ENCODE measurements around the gene ABCC2.
A peak's percentile ranks its signal among the peaks of the same experiment; 100 is the strongest.

The ABCC2 gene

GRCh38 chr10:99775850-99776249, 6.6 kb upstream of the ABCC2 start:
- no peak for DNase-seq

DNA sequence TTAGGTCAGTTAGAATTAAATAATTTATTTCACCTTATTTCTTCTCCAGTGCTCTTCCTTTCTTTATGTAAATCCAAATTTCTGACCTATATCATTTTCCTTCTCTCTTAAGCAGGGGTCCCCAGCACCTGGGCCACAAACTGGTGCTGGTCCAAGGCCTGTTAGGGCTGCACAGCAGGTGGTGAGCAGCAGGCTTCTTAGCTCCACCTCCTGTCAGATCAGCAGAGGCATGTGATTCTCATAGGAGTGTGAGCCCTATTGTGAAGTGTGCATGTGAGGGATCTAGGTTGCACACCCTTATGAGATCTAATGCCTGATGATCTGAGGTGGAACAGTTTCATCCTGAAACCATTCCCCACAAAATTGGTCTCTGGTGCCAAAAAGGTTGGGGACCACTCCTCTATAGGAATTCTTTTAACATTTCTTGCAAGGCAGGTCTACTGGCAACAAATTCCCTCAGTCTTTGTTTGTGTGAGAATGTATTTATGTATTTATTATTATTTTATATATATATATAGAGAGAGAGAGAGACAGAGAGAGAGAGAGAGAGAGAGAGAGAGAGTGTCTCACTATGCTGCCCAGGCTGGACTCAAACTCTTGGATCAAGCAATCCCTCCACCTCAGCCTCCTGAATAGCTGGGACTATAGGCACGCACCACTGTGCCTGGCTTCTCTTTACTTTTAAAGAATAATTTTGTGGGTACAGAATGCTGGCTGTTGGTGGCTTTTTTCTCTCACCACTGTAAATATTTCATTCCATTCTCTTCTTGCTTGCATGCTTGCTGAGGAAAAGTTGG, 4.3 kb upstream of the ABCC2 start:
- peak; percentile 44 for DNase-seq

DNA sequence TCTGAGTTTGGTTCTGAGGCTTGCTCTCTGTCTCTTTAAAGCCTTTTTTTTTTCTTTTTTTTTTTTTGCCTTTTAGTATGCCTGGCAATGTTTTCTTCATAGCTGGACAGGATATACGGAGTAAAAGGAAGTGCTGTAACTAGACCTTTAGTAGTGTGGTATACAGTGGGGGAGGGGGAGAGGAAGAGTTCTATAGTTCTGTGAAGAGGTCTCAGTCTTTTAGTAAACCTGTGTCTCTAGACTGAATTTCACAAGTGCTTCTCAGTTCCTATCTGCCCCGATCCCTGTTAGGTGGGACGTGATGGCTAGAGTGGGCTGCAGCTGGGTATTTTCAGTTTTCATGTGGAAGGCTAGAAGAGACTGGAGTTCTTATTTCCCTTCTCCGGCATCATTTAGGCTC, 3.1 kb upstream of the ABCC2 start:
- DNase-seq = no peak

DNA sequence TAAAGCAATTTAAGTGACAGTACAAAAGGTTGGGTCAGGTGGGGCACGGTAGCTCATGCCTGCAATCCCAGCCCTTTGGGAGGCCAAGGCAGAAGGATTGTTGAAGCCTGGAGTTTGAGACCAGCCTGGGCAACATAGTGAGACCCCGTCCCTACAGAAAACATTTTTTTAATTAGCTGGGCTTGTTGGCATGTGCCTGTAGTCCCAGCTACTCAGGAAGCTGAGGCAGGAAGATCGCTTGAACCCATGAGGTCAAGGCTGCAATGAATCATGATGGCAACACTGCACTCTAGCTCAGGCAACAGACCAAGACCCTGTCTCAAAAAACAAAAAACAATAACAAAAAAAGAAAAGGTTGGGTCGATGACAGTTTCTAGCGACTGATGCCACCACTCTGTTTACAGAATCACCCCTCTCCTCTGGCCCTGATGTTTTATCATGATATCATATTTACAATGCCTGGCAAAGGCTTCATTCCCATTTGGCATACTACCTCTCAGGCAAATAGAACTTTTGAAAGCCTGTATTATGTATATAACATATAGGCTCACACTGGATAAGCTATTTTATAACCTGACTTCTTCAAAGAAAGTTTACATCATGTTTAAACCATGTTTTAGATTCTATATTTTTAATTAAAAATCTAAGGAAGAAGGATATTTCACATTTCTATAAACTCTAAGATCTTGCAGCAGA, 558 bp upstream of the ABCC2 start:
- no peak for DNase-seq

DNA sequence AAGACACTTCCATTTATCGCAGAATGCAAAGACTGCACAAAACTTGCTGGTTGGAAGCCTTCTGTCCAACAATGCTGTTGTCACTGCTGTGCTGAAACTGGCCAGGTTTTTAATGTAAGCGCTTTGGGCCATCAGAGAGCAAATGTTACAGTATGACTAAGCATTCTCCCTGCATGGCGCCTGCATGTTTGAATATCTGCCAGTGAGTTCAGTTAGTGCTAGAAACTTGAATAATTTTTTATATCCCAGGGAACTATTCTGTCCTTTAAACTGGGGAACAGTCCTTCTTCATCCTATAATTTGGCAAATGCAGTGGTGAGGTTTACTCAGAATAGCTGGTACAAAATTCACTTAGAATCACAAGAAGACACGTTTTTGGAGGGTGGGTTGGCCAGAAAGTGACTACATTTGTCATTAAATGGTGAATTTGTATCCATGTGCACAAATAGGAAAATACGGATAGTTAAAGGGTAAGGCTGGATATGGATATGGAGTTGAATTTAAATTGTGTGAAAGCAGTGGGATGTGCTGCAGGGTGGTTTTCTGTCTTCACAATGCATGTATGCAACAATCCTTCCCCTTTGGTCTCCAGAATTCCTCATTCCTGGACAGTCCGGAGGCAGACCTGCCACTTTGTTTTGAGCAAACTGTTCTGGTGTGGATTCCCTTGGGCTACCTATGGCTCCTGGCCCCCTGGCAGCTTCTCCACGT, 1.7 kb downstream of the ABCC2 start:
- no peak for DNase-seq

DNA sequence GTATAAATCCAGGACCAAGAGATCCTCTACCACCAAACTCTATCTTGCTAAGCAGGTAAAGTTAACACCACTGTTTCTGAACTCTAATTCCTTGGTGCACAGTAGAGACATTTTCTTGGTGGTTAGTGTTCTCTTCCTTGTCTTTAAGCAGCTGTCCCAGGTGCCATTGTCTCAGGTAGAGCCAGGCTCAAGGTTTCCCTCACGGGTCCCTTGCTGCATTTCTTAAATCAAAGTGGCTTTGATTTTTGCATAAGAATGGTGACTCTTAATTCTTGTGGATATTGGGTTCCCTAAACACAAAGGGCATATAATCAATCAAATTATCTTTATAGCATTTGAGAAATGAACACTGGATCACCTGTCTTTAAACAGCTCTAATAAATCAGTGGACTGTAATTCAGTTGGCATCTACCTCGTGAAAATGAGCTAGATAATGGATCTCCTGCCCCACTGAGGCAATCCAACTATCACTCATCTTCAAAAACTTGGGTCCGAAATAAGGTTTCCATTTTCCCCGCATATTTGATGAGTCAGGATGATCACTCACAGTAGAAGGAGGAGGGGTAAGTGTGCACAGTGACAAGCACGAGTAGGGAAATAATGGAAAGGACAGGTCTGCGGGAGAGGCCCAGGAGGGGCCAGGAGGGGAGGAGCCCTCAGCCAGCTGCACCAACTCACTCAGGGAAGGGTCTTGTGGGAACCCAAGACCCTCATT, 2.4 kb downstream of the ABCC2 start:
- DNase-seq = no peak

GRCh38 chr10:99785646-99786045, 3.2 kb downstream of the ABCC2 start:
- no peak for DNase-seq

DNA sequence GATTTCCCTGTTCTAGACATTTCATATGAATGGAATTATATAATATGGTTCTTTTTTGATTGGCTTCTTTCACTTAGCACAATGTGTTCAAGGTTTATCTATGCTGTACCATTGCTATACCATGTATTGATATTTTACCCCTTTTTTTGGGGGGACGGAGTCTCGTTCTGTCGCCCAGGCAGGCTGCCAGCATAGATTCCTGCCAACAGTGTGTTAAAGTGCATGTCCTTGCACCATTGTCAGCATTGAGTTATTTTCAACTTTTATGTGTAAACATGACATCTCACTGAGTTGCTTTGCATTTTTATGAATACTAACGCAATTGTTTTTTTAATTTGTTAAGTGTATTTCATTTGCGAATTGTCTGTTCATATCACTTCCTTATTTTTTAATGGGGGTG, 4.9 kb downstream of the ABCC2 start:
- no peak for DNase-seq

GRCh38 chr10:99787782-99788445, 5.5 kb downstream of the ABCC2 start:
- no peak for DNase-seq

DNA sequence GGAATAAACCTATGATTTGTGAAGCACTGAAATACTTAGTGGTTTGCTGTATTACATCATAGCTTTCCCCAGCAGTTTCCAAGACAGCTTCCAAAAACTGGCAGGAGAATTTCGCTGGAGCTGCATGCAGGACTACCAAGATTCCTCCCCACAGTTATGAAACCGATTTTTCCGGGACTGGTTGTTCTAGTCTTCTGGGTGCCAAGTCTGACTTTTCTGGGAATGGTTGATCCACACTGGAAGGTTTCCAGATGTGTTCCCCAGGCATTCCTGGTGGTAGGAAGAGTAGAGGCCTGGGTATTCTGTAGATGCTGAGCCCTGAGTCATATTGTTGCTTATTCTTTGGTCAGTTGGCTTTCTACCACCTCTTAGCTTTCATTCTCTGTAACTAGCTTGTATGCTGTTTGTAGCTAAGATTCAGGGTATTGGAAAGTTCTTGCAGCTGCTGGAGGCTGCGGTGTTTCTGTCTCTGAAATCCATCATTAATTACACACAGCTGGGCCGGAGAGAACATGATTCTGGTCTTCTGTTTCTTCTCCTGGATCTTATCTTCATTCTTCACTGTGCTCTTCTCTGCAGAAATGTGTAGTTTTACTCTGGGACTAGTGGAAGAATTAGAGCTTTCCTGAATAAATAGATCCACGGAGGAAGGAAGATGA, 6.3 kb downstream of the ABCC2 start:
- no peak for DNase-seq

DNA sequence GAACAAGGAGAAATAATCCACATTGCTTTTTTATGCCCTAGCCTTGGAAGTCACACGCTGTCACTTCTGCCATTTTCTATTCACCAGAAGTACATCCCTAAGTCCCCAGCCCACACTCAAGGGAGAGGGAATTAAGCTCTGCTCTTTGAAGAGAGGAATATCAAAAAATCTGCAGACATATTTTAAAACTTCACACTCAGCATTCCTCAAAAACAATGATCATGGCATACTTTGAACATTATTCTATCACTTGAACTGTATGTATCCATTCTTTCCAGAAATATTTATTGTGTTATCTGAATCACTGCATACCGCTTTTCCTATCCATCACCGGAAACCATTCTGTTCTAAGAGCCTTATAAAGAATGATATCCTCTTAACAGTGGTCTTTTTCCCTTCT, 9.4 kb downstream of the ABCC2 start:
- DNase-seq = no peak

DNA sequence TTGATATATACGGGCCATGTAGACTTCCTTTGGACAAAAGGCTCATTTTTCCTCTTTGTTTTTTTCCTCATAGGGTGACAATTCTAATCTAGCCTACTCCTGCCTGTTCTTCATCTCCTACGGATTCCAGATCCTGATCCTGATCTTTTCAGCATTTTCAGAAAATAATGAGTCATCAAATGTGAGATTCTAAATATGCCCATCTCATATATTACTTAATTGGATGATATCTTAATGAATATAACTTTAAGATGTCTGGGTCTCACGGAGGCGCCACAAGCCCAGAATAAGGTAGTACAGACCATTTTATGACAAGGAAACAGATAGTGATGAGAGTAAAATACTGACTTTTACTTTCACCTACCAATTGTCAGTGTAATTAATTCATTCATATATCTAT, 11.4 kb downstream of the ABCC2 start:
- DNase-seq = no peak

DNA sequence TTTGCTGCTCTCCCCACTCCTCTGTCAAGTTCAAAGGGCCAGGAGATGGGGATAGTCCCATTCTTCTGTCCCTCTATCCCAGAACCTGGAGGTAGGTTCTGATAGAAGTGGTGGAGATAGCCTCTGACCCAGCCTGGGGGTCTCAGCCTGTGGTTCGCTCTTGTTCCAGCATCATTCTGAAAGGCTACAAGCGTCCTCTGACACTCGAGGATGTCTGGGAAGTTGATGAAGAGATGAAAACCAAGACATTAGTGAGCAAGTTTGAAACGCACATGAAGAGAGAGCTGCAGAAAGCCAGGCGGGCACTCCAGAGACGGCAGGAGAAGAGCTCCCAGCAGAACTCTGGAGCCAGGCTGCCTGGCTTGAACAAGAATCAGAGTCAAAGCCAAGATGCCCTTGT, 14.5 kb downstream of the ABCC2 start:
- DNase-seq = no peak

GRCh38 chr10:99798031-99798430, 15.6 kb downstream of the ABCC2 start:
- no peak for DNase-seq

DNA sequence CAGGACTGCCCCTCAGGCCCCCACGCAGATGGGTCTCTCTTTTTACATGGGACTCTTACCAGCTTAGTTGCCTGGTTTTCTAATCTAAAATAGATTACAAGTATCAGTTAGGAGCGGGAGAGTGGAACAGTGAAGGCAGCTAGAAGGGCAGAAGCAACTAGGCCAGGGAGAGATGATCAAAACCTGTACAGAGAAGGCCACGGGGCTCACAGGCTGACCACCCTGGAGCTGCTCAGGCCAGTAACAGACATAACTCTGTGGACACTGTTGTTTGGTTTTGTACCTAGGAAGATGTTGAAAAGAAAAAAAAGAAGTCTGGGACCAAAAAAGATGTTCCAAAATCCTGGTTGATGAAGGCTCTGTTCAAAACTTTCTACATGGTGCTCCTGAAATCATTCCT, 16.5 kb downstream of the ABCC2 start:
- DNase-seq = no peak

GRCh38 chr10:99799613-99800012, 17.2 kb downstream of the ABCC2 start:
- DNase-seq = peak; percentile 4

DNA sequence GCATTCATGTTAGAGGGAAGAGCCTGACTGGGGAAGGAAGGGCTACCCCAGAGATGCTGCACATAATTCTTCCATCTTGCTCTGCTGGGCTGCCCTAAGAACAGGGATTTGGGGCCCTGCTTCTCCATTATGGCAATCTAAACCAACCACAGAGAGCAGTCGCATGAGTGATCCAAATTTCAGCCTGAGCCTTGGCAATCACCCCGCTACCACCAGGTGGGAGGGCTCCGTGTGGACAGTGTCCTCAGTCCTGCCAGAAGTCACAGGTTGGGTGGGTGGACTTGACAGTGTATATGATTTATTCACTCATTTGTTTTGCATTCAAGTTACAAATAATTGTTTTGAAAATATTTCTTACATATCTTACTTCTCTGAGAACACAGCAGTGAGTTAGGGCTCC, 22.0 kb downstream of the ABCC2 start:
- no peak for DNase-seq

- no peak for DNase-seq
Observed at GRCh38 chr10:99805190-99805589, 22.8 kb downstream of the ABCC2 start.

GRCh38 chr10:99806091-99806490, 23.7 kb downstream of the ABCC2 start:
- DNase-seq = no peak

DNA sequence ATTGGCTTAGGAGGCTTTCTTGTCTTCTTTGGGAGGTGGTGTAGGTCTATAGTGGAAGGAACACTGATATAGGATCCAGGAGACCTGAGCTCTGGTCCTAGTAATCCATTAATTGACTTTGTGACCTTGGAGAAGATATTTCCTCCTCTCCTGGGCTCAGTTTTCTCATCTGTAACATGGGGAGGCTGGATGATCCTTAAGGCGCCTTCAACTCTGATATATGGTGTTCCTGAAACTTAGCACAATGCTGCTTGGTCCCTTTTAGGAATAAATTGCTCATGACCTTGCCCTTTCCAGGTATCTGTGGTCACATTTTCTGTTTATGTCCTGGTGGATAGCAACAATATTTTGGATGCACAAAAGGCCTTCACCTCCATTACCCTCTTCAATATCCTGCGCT, 25.3 kb downstream of the ABCC2 start:
- DNase-seq = no peak

GRCh38 chr10:99808270-99808669, 25.8 kb downstream of the ABCC2 start:
- no peak for DNase-seq

GRCh38 chr10:99809481-99809880, 27.0 kb downstream of the ABCC2 start:
- DNase-seq = no peak
